HCT116 (cell line): ENCODE data around the gene PXMP2.

ENCODE experiments used
- CBX3 ChIP-seq: IDR thresholded peaks from 2 replicates; pipeline ENCODE4 v1.6.1; 2012; ENCODE audit warnings: low read depth
- CEBPB ChIP-seq: IDR thresholded peaks from 2 replicates; pipeline ENCODE4 v1.6.1; 2012; ENCODE audit warnings: low read depth
- ELF1 ChIP-seq: IDR thresholded peaks from 2 replicates; pipeline ENCODE4 v1.6.1; 2012; ENCODE audit warnings: low read depth, borderline replicate concordance
- EZH2 ChIP-seq: fragments of 200-600 bp; sonication (generic); IDR thresholded peaks from 2 replicates; pipeline ENCODE4 v1.6.1; 2017; ENCODE audit warnings: antibody characterized with exemption, mixed run types
- MAX ChIP-seq: IDR thresholded peaks from 2 replicates; pipeline ENCODE4 v1.6.1; 2012
- POLR2A ChIP-seq: IDR thresholded peaks from 2 replicates; pipeline ENCODE4 v1.7.0; 2011; ENCODE audit warnings: borderline replicate concordance; ENCODE audit not compliant: insufficient read depth, insufficient read length; ENCODE audit errors: extremely low read depth
- POLR2AphosphoS5 ChIP-seq: IDR thresholded peaks from 2 replicates; pipeline ENCODE4 v1.6.1; 2011; ENCODE audit warnings: mild to moderate bottlenecking, low read depth, low read length, moderate library complexity
- RAD21 ChIP-seq: IDR thresholded peaks from 2 replicates; pipeline ENCODE4 v1.6.1; 2012; ENCODE audit warnings: low read depth, mild to moderate bottlenecking
- SIN3A ChIP-seq: IDR thresholded peaks from 2 replicates; pipeline ENCODE4 v1.6.1; 2012; ENCODE audit warnings: low read depth
- SP1 ChIP-seq: IDR thresholded peaks from 2 replicates; pipeline ENCODE4 v1.6.1; 2012; ENCODE audit warnings: low read depth
- SRF ChIP-seq: IDR thresholded peaks from 2 replicates; pipeline ENCODE4 v1.6.1; 2012; ENCODE audit warnings: low read depth
- YY1 ChIP-seq: IDR thresholded peaks from 2 replicates; pipeline ENCODE4 v1.6.1; 2011; ENCODE audit warnings: low read length, low read depth, moderate library complexity, mild to moderate bottlenecking; ENCODE audit not compliant: insufficient replicate concordance; ENCODE audit errors: extremely low read depth
- TF ChIP-seq, protein P1 (sequence below), 3 experiments: fragments of 200-600 bp in 1 of 3; sonication (generic) in 1 of 3; IDR thresholded peaks in 2 of 3; conservative IDR thresholded peaks in 1 of 3; 2 replicates each; pipeline ENCODE4 v1.5.1; 2012 to 2017; ENCODE audit warnings: low read depth in 2 of 3, low read length in 2 of 3, antibody characterized with exemption in 1 of 3, borderline replicate concordance in 1 of 3, control low read depth in 1 of 3, mild to moderate bottlenecking in 1 of 3, mixed read lengths in 1 of 3, mixed run types in 1 of 3, moderate library complexity in 1 of 3; ENCODE audit not compliant: insufficient read depth in 1 of 3
- TF ChIP-seq, protein P2 (sequence below): IDR thresholded peaks from 2 replicates; pipeline ENCODE4 v1.6.1; 2012; ENCODE audit warnings: low read depth

- TF ChIP-seq, protein P1, sequence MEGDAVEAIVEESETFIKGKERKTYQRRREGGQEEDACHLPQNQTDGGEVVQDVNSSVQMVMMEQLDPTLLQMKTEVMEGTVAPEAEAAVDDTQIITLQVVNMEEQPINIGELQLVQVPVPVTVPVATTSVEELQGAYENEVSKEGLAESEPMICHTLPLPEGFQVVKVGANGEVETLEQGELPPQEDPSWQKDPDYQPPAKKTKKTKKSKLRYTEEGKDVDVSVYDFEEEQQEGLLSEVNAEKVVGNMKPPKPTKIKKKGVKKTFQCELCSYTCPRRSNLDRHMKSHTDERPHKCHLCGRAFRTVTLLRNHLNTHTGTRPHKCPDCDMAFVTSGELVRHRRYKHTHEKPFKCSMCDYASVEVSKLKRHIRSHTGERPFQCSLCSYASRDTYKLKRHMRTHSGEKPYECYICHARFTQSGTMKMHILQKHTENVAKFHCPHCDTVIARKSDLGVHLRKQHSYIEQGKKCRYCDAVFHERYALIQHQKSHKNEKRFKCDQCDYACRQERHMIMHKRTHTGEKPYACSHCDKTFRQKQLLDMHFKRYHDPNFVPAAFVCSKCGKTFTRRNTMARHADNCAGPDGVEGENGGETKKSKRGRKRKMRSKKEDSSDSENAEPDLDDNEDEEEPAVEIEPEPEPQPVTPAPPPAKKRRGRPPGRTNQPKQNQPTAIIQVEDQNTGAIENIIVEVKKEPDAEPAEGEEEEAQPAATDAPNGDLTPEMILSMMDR (IDR thresholded peaks at IDR 0.05 in 2 of 3, conservative IDR thresholded peaks at IDR 0.05 in 1 of 3; ENCODE audit: borderline replicate concordance in 1 of 3, insufficient read depth in 1 of 3, low read depth in 2 of 3, low read length in 2 of 3) = no peak
- TF ChIP-seq MAX (no peak), POLR2A (no peak), SIN3A (no peak), CEBPB (no peak), POLR2AphosphoS5 (no peak), EZH2 (no peak), SP1 (no peak), ELF1 (no peak), CBX3 (no peak), YY1 (no peak), RAD21 (no peak), SRF (no peak)
- TF ChIP-seq, protein P2, sequence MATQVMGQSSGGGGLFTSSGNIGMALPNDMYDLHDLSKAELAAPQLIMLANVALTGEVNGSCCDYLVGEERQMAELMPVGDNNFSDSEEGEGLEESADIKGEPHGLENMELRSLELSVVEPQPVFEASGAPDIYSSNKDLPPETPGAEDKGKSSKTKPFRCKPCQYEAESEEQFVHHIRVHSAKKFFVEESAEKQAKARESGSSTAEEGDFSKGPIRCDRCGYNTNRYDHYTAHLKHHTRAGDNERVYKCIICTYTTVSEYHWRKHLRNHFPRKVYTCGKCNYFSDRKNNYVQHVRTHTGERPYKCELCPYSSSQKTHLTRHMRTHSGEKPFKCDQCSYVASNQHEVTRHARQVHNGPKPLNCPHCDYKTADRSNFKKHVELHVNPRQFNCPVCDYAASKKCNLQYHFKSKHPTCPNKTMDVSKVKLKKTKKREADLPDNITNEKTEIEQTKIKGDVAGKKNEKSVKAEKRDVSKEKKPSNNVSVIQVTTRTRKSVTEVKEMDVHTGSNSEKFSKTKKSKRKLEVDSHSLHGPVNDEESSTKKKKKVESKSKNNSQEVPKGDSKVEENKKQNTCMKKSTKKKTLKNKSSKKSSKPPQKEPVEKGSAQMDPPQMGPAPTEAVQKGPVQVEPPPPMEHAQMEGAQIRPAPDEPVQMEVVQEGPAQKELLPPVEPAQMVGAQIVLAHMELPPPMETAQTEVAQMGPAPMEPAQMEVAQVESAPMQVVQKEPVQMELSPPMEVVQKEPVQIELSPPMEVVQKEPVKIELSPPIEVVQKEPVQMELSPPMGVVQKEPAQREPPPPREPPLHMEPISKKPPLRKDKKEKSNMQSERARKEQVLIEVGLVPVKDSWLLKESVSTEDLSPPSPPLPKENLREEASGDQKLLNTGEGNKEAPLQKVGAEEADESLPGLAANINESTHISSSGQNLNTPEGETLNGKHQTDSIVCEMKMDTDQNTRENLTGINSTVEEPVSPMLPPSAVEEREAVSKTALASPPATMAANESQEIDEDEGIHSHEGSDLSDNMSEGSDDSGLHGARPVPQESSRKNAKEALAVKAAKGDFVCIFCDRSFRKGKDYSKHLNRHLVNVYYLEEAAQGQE = no peak
Observed at GRCh38 chr12:132724506-132725241, 37.3 kb downstream of the PXMP2 start.
